Thyroid gland (tissue), 4 donors: ENCODE measurements around the gene FGFBP1.

Experiments
- CTCF ChIP-seq, 6 experiments: fragments of 200-600 bp in 3 of 6; fragments of 450-650 bp in 3 of 6; sonication (generic) in 3 of 6; IDR thresholded peaks; one replicate each; pipeline ENCODE4 v1.5.1; 2016 to 2019; ENCODE audit warnings: antibody characterized with exemption in 6 of 6, mild to moderate bottlenecking in 2 of 6, inconsistent platforms in 1 of 6, moderate library complexity in 1 of 6
- POLR2A ChIP-seq, 2 donors: fragments of 450-650 bp; IDR thresholded peaks; one replicate each; pipeline ENCODE4 v1.6.1; 2017; ENCODE audit warnings: antibody characterized with exemption in 2 of 2, mild to moderate bottlenecking in 2 of 2, moderate library complexity in 1 of 2

DNA sequence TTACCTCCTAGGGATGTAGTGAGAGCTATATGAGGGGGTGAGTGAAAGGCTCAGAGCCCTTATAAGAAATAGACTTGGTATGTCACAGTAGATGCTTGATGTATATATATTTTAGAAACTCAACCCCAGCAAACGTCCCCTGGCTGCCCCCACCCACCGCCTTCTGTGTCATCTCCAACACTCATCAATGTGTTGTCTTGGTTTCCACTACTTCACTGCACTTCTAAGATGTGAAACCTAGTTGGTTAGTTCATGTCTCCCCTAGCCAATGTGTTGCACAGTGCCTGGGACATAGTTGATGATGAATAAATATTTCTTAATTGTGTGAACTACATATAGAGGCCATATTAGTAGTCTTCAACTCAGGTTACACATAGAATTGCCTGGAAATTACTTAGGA, 20.0 kb upstream of the FGFBP1 start:
- TF ChIP-seq CTCF (IDR thresholded peaks at IDR 0.05) (no peak), POLR2A (IDR thresholded peaks at IDR 0.05) (no peak)
